Fibroblast of mammary gland (primary cell): ENCODE results near the gene RASAL1.

Experiments
- DNase-seq: peaks from one replicate; pipeline ENCODE4 v3.0.0-alpha.2; 2010; ENCODE audit warnings: low read depth
- H3K4me3 ChIP-seq: 2 replicates; pipeline ENCODE4 v1.5.1; 2011; ENCODE audit warnings: low read depth, mild to moderate bottlenecking, low read length, moderate library complexity; ENCODE audit not compliant: control insufficient read depth
- TF ChIP-seq, protein P1 (sequence below): conservative IDR thresholded peaks from 2 replicates; pipeline ENCODE4 v1.5.1; 2011; ENCODE audit warnings: low read depth, low read length, inconsistent platforms; ENCODE audit not compliant: control insufficient read depth, insufficient read depth

Gene RASAL1

DNA sequence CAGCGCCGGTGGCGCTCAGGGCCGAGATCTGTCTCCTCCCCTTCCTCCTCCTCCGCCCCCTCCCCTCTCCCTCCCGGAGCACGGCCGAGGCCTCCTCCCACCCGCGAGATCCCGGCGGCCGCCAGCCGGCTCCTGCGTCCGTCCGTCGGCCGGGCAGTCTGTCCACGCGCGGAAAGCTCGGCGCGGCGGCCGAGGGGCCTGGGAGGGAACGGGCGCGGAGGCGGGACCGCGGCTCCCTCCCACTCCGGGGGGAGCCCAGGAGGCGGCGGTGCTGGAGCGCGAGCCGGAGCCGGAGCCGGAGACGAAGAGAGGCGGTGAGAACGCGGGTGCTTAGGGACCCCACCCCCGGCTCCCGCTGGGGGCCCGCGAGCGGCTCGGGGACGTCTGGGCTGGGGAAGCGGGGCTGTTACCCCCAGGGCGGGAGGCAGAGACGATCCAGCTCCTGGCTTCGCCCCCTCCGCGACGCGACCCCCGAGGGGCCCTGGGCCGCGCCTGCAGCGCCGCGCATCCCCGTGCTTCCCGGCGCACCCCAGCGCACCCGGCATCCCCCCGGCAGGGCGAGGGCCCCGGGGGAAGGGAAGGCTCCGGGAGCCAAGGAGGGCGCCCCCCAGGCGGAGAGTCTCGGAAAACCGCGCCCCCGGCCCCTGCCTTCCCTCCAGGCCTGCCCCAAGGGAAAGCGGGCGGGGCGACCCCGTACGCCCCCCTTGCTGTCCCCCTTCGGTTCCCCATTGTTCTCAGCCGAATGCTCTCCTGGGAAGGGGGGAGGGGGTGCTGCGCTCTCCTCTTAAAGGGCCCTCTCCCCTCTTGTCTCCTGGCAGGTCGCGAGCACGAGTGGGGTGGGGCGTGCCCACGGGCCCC, 78.7 kb downstream of the RASAL1 start, which contains the start of gene DTX1:
Gene DTX1 (plus strand): TSS at position 100 of the 858 bp plus-strand sequence. CDS start 1,463 bp downstream, outside the sequence.
- H3K4me3 ChIP-seq: no peak within 1 kb of the TSS
- DNase-seq: no peak
- TF ChIP-seq, protein P1, sequence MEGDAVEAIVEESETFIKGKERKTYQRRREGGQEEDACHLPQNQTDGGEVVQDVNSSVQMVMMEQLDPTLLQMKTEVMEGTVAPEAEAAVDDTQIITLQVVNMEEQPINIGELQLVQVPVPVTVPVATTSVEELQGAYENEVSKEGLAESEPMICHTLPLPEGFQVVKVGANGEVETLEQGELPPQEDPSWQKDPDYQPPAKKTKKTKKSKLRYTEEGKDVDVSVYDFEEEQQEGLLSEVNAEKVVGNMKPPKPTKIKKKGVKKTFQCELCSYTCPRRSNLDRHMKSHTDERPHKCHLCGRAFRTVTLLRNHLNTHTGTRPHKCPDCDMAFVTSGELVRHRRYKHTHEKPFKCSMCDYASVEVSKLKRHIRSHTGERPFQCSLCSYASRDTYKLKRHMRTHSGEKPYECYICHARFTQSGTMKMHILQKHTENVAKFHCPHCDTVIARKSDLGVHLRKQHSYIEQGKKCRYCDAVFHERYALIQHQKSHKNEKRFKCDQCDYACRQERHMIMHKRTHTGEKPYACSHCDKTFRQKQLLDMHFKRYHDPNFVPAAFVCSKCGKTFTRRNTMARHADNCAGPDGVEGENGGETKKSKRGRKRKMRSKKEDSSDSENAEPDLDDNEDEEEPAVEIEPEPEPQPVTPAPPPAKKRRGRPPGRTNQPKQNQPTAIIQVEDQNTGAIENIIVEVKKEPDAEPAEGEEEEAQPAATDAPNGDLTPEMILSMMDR: no peak

DNA sequence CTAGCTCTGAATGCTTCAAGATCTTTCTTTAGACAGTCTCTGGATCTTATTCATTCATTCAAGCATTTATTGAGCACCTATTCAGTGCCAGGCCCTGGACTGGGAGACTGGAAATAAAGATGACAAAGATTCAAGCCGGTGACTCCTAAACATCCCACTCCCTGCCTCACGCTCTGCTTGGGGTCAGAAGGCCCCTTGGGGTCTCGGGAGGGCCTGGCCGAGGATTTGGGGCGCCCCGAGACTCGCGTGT, 79.3 kb downstream of the RASAL1 start:
- no peak for DNase-seq
- TF ChIP-seq, protein P1: no peak
- no peak overlapping the region for H3K4me3 ChIP-seq

DNA sequence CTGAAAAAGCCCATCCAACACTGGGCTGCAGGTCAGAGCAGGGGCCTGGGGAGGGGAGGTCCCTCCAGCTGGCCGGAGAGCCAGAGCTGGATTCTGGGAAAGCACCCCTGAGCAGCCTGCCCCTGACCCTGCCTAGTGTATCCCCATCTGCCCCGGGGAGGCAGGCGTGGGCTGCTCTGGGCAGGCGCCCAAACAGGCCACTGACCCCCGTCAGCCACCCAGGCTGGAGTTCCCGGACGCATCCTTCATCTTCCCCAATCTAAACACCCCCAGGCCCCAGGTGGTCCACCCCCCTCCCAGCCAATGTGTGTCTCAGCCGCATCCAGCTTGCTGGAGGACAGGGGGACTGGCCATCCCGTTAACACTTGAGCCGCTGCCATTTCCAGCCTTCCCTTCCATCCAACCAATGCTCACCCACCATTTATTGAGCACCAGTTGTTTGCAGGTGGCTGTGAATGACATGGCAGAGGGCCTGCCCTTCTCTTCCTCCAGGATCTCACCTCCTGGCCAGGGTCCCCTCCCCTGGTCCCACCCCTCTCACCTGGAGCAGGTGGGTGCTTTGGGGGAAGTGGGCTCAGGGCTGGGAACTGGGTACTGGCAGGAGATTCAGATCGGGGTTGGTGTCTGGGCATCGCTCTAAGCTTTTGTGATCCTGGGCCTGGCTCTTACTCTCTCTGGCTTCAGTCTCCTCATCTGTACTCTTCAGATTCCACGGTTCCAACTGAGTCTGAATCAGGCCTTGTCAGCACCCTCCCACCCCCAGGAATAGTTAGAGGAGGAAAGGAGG, 79.8 kb downstream of the RASAL1 start:
- no peak overlapping the region for H3K4me3 ChIP-seq
- no peak for DNase-seq
- TF ChIP-seq, protein P1: no peak

DNA sequence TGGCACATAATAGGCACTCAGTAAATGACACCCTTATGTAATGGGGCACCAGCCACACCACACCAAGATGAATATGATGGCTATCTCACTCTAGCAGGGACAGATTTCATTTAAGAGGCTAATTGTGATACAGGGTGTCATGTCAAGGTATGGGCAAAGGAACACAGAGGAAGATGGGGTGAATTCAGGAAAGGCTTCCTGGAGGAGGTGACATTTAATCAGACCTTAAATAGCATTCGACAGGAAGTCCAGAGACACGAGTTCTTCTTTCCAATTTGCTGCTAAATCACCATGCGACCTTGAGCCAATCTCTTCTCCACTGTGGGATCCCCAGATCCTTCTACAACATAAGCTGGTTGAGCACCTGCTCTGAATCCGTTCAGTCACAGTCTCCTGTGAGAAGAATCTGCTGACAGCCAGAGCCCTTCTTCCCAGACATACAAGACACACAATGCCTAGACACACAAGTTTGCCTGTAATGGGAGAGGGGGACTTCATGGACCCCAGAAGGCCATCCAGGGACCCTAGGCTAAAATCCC, 80.5 kb downstream of the RASAL1 start:
- H3K4me3 ChIP-seq: no peak overlapping the region
- TF ChIP-seq, protein P1: no peak
- no peak for DNase-seq

DNA sequence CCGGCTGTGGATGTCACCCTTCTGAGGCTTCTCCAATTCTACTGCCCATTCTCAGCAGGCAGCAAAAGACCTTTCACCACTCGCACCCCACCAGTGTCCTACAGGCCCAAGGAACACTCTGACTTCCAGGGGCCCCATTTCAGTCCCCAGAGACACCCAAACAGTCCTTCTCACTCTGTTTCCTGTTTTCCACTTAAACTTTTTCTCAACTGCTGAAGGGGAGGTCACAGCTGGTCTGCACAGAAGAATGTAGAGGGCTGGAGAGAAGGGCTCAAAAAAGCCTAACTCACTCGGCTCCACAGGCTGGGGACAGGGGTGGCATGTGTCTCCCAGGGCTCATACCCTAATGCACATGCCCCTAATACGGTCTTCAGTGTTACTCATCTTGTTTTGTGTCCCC, 83.2 kb downstream of the RASAL1 start:
- no peak overlapping the region for H3K4me3 ChIP-seq
- TF ChIP-seq, protein P1: no peak
- DNase-seq: no peak

DNA sequence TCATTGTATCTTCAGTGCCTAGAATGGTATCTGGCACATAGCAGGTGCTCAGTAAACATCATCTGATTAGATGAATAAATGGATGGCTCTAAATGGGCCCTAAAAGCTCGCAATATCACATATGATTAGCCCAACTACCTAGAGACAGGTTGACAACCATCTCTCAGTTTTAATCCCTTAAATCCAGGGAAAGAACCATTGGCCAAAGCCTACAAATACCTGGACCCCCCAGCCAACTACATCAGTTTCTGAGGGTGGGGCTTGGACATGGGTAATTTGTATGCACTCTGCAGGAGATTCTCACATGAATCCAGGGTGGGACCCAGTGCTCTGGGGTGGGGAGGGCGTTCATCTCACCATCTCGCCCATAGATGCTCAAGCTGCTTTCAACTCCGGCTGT, 83.8 kb downstream of the RASAL1 start:
- TF ChIP-seq, protein P1: no peak

More for the DNA sequence above, 83.8 kb downstream of the RASAL1 start:
- H3K4me3 ChIP-seq: no peak overlapping the region
- no peak for DNase-seq
